Measurements from ENCODE around the gene PLEKHG5.
"Not testable (repeated sequence)": the region's sequence is repeated elsewhere in the genome, so short reads cannot be mapped to it uniquely, and the experiment has no call there.

The PLEKHG5 gene

GRCh38 chr1:6461538-6462411, 29.7 kb downstream of the PLEKHG5 start:
- DNase-seq = no peak

- DNase-seq = no peak
Measured at GRCh38 chr1:6461051-6461530, 30.4 kb downstream of the PLEKHG5 start.

- peak; percentile 91 for DNase-seq
Measured at GRCh38 chr1:6460301-6461050, 31.0 kb downstream of the PLEKHG5 start.

GRCh38 chr1:6459850-6460265, 31.6 kb downstream of the PLEKHG5 start:
- peak; percentile 67 for DNase-seq

GRCh38 chr1:6456800-6457466, 34.5 kb downstream of the PLEKHG5 start:
- no peak for DNase-seq

- DNase-seq = not testable (repeated sequence)
Measured at GRCh38 chr1:6455752-6456520, 35.5 kb downstream of the PLEKHG5 start.

GRCh38 chr1:6454856-6455751, 36.4 kb downstream of the PLEKHG5 start:
- DNase-seq = peak; percentile 22

- DNase-seq = not testable (repeated sequence)
Measured at GRCh38 chr1:6453895-6454855, 37.3 kb downstream of the PLEKHG5 start.

GRCh38 chr1:6450943-6451373, 40.5 kb downstream of the PLEKHG5 start:
- no peak for DNase-seq

GRCh38 chr1:6450486-6450885, 41.0 kb downstream of the PLEKHG5 start:
- DNase-seq = not testable (repeated sequence)

- DNase-seq = no peak
Measured at GRCh38 chr1:6450005-6450450, 41.4 kb downstream of the PLEKHG5 start.

GRCh38 chr1:6448749-6449631, 42.5 kb downstream of the PLEKHG5 start:
- DNase-seq = peak; percentile 25

- DNase-seq = peak; percentile 67
Measured at GRCh38 chr1:6447818-6448748, 43.4 kb downstream of the PLEKHG5 start.

- DNase-seq = no peak
Measured at GRCh38 chr1:6447016-6447817, 44.2 kb downstream of the PLEKHG5 start.

- no peak for DNase-seq
Measured at GRCh38 chr1:6446665-6447015, 44.8 kb downstream of the PLEKHG5 start.

GRCh38 chr1:6445929-6446328, 45.5 kb downstream of the PLEKHG5 start:
- DNase-seq = not testable (repeated sequence)

All from CD4-positive, alpha-beta T cell treated with Interleukin-15 for 1 hour (primary cell).